SK-N-SH (cell line): ENCODE measurements around the gene KLHL40.

Experiments
- EP300 ChIP-seq, 2 experiments: IDR thresholded peaks; 2 replicates each; pipeline versions ENCODE4 v1.4.0 to v1.6.1; 2012; ENCODE audit warnings: borderline replicate concordance in 1 of 2, low read depth in 1 of 2, low read length in 1 of 2
- RFX5 ChIP-seq: IDR thresholded peaks from 2 replicates; pipeline ENCODE4 v1.6.1; 2012; ENCODE audit warnings: mild to moderate bottlenecking, improper control_type of control experiment, low read length
- RXRA ChIP-seq: IDR thresholded peaks from 2 replicates; pipeline ENCODE4 v1.4.0; 2012; ENCODE audit warnings: low read depth, mild to moderate bottlenecking, borderline replicate concordance
- SMC3 ChIP-seq: IDR thresholded peaks from 2 replicates; pipeline ENCODE4 v1.6.1; 2012; ENCODE audit warnings: low read depth, low read length, improper control_type of control experiment
- TAF1 ChIP-seq: IDR thresholded peaks from 2 replicates; pipeline ENCODE4 v1.6.1; 2012; ENCODE audit warnings: low read depth, mild to moderate bottlenecking, low read length, moderate library complexity, borderline replicate concordance
- YY1 ChIP-seq: IDR thresholded peaks from 2 replicates; pipeline ENCODE4 v1.4.0; 2012; ENCODE audit warnings: low read depth, mild to moderate bottlenecking
- TF ChIP-seq, protein P1 (sequence below): IDR thresholded peaks from 2 replicates; pipeline ENCODE4 v1.4.0; 2012; ENCODE audit warnings: low read depth, borderline replicate concordance
- TF ChIP-seq, protein P2 (sequence below): fragments of 200-600 bp; sonication (generic); IDR thresholded peaks from 2 replicates; pipeline ENCODE4 v1.6.1; 2017; ENCODE audit warnings: antibody characterized with exemption, mild to moderate bottlenecking, moderate library complexity
- TF ChIP-seq, protein P3 (sequence below): IDR thresholded peaks from 2 replicates; pipeline ENCODE4; 2012
- TF ChIP-seq, protein P4 (sequence below): fragments of 150-350 bp; IDR thresholded peaks from 2 replicates; pipeline ENCODE4 v1.6.1; 2017; ENCODE audit warnings: antibody characterized with exemption, low read length, low read depth, borderline replicate concordance
- TF ChIP-seq, protein P5 (sequence below): IDR thresholded peaks from 2 replicates; pipeline ENCODE4 v1.6.1; 2012; ENCODE audit warnings: mild to moderate bottlenecking, low read depth, low read length, moderate library complexity

DNA sequence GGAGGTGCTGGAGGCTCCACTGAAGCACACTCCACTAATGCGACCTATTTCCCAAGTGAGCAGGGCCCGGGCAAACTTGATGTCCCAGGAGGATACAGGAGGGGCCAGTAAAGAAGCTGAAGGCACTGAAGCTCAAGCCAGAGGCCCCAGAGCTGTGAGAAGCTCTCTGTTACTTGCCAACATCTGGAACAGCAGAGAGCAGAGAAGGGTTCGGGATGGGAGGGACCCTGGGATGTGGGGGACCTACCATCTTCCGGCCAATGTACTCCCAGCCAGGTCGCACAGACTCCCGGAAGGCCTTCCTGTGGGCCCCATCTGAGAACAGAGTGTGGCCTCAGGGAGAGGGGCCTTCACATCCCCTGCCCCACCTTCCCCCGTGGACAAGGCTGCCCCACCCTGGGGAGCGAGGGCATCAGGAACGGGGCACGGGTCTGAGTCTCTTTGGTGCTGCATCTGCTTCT lies 14.2 kb downstream of the KLHL40 start:
- TF ChIP-seq, protein P1, sequence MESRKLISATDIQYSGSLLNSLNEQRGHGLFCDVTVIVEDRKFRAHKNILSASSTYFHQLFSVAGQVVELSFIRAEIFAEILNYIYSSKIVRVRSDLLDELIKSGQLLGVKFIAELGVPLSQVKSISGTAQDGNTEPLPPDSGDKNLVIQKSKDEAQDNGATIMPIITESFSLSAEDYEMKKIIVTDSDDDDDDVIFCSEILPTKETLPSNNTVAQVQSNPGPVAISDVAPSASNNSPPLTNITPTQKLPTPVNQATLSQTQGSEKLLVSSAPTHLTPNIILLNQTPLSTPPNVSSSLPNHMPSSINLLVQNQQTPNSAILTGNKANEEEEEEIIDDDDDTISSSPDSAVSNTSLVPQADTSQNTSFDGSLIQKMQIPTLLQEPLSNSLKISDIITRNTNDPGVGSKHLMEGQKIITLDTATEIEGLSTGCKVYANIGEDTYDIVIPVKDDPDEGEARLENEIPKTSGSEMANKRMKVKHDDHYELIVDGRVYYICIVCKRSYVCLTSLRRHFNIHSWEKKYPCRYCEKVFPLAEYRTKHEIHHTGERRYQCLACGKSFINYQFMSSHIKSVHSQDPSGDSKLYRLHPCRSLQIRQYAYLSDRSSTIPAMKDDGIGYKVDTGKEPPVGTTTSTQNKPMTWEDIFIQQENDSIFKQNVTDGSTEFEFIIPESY = no peak
- no peak for TF ChIP-seq SMC3
- TF ChIP-seq, protein P2, sequence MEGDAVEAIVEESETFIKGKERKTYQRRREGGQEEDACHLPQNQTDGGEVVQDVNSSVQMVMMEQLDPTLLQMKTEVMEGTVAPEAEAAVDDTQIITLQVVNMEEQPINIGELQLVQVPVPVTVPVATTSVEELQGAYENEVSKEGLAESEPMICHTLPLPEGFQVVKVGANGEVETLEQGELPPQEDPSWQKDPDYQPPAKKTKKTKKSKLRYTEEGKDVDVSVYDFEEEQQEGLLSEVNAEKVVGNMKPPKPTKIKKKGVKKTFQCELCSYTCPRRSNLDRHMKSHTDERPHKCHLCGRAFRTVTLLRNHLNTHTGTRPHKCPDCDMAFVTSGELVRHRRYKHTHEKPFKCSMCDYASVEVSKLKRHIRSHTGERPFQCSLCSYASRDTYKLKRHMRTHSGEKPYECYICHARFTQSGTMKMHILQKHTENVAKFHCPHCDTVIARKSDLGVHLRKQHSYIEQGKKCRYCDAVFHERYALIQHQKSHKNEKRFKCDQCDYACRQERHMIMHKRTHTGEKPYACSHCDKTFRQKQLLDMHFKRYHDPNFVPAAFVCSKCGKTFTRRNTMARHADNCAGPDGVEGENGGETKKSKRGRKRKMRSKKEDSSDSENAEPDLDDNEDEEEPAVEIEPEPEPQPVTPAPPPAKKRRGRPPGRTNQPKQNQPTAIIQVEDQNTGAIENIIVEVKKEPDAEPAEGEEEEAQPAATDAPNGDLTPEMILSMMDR = no peak
- TF ChIP-seq, protein P3, sequence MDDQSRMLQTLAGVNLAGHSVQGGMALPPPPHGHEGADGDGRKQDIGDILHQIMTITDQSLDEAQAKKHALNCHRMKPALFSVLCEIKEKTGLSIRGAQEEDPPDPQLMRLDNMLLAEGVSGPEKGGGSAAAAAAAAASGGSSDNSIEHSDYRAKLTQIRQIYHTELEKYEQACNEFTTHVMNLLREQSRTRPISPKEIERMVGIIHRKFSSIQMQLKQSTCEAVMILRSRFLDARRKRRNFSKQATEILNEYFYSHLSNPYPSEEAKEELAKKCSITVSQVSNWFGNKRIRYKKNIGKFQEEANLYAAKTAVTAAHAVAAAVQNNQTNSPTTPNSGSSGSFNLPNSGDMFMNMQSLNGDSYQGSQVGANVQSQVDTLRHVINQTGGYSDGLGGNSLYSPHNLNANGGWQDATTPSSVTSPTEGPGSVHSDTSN = no peak
- TF ChIP-seq TAF1 = no peak
- TF ChIP-seq, protein P4, sequence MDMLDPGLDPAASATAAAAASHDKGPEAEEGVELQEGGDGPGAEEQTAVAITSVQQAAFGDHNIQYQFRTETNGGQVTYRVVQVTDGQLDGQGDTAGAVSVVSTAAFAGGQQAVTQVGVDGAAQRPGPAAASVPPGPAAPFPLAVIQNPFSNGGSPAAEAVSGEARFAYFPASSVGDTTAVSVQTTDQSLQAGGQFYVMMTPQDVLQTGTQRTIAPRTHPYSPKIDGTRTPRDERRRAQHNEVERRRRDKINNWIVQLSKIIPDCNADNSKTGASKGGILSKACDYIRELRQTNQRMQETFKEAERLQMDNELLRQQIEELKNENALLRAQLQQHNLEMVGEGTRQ = no peak
- TF ChIP-seq EP300 (IDR thresholded peaks at IDR 0.05; ENCODE audit: borderline replicate concordance in 1 of 2, low read depth in 1 of 2, low read length in 1 of 2) = no peak
- TF ChIP-seq YY1 = no peak
- no peak for TF ChIP-seq RXRA
- TF ChIP-seq, protein P5, sequence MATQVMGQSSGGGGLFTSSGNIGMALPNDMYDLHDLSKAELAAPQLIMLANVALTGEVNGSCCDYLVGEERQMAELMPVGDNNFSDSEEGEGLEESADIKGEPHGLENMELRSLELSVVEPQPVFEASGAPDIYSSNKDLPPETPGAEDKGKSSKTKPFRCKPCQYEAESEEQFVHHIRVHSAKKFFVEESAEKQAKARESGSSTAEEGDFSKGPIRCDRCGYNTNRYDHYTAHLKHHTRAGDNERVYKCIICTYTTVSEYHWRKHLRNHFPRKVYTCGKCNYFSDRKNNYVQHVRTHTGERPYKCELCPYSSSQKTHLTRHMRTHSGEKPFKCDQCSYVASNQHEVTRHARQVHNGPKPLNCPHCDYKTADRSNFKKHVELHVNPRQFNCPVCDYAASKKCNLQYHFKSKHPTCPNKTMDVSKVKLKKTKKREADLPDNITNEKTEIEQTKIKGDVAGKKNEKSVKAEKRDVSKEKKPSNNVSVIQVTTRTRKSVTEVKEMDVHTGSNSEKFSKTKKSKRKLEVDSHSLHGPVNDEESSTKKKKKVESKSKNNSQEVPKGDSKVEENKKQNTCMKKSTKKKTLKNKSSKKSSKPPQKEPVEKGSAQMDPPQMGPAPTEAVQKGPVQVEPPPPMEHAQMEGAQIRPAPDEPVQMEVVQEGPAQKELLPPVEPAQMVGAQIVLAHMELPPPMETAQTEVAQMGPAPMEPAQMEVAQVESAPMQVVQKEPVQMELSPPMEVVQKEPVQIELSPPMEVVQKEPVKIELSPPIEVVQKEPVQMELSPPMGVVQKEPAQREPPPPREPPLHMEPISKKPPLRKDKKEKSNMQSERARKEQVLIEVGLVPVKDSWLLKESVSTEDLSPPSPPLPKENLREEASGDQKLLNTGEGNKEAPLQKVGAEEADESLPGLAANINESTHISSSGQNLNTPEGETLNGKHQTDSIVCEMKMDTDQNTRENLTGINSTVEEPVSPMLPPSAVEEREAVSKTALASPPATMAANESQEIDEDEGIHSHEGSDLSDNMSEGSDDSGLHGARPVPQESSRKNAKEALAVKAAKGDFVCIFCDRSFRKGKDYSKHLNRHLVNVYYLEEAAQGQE = no peak
- no peak for TF ChIP-seq RFX5
